Measurements from ENCODE around the gene CTLA4.

- no peak for TF ChIP-seq CTCF (IDR thresholded peaks at IDR 0.05)
- no peak for TF ChIP-seq POLR2A (IDR thresholded peaks at IDR 0.05; ENCODE audit: low read depth)
Measured at GRCh38 chr2:203870941-203871340, 3.4 kb downstream of the CTLA4 start.

Measured in esophagus muscularis mucosa (tissue), 3 donors.